GM18519 (cell line): ENCODE results near the gene UBXN4.
A peak's percentile ranks its signal among the peaks of the same experiment; 100 is the strongest.
"Not testable (repeated sequence)": the region's sequence is repeated elsewhere in the genome, so short reads cannot be mapped to it uniquely, and the experiment has no call there.

Experiments used
- ATAC-seq: cut with Tn5 transposase; IDR thresholded peaks from one replicate; pipeline ENCODE4 v1.9.1; 2021; ENCODE audit warnings: mild to moderate bottlenecking, moderate library complexity; ENCODE audit not compliant: unreplicated experiment, low FRiP score

The UBXN4 gene

GRCh38 chr2:135800513-135801460 is 59.1 kb downstream of the UBXN4 start:
- ATAC-seq = no peak

GRCh38 chr2:135802350-135802749 is 60.7 kb downstream of the UBXN4 start:
- no peak for ATAC-seq

GRCh38 chr2:135803278-135803677 is 61.6 kb downstream of the UBXN4 start:
- ATAC-seq = no peak

GRCh38 chr2:135807874-135808273 is 66.2 kb downstream of the UBXN4 start:
- not testable (repeated sequence) for ATAC-seq

- ATAC-seq = no peak
Observed at GRCh38 chr2:135812907-135813511, 71.4 kb downstream of the UBXN4 start.

- ATAC-seq = no peak
Observed at GRCh38 chr2:135815269-135815668, 73.6 kb downstream of the UBXN4 start.

- no peak for ATAC-seq
Observed at GRCh38 chr2:135817466-135817865, 75.8 kb downstream of the UBXN4 start.

- no peak for ATAC-seq
Observed at GRCh38 chr2:135817951-135818350, 76.3 kb downstream of the UBXN4 start.

- ATAC-seq = no peak
Observed at GRCh38 chr2:135818937-135819610, 77.4 kb downstream of the UBXN4 start.

- ATAC-seq = peak; percentile 86
Observed at GRCh38 chr2:135820003-135820618, 78.5 kb downstream of the UBXN4 start.

GRCh38 chr2:135821190-135821589 is 79.5 kb downstream of the UBXN4 start:
- no peak for ATAC-seq

GRCh38 chr2:135822855-135823254 is 81.2 kb downstream of the UBXN4 start:
- no peak for ATAC-seq

- ATAC-seq = no peak
Observed at GRCh38 chr2:135825131-135825530, 83.5 kb downstream of the UBXN4 start.

- no peak for ATAC-seq
Observed at GRCh38 chr2:135825550-135826176, 84.0 kb downstream of the UBXN4 start.

- no peak for ATAC-seq
Observed at GRCh38 chr2:135826544-135826943, 84.9 kb downstream of the UBXN4 start.

- ATAC-seq = no peak
Observed at GRCh38 chr2:135829378-135830135, 87.9 kb downstream of the UBXN4 start.

GRCh38 chr2:135831180-135831812 is 89.6 kb downstream of the UBXN4 start:
- no peak for ATAC-seq

- ATAC-seq = no peak
Observed at GRCh38 chr2:135832891-135833290, 91.2 kb downstream of the UBXN4 start.
